ENCODE data around the gene ANXA7.
"Not testable (repeated sequence)": the region's sequence is repeated elsewhere in the genome, so short reads cannot be mapped to it uniquely, and the experiment has no call there.

Gene ANXA7

GRCh38 chr10:73339436-73339835, 74.4 kb downstream of the ANXA7 start:
- no peaks in the 10 kb centered on the region for H3K27me3 ChIP-seq (ENCODE audit: control insufficient read depth, insufficient read depth, low read length)
- no peak overlapping the region for H3K9ac ChIP-seq (ENCODE audit: low read length)
- H3K4me3 ChIP-seq (ENCODE audit: low read depth, low read length) = no peak overlapping the region
- H3K4me1 ChIP-seq (ENCODE audit: control insufficient read depth, insufficient read depth, low read length) = no peaks in the 10 kb centered on the region
- H3K27ac ChIP-seq (ENCODE audit: low read depth, low read length) = no peak overlapping the region
- H3K36me3 ChIP-seq (ENCODE audit: control insufficient read depth, insufficient read depth, low read length) = no peaks in the 10 kb centered on the region
- H3K9me3 ChIP-seq (ENCODE audit: control insufficient read depth, insufficient read depth, low read depth, low read length) = no peaks in the 10 kb centered on the region; the same call in 1 of the 2 replicates

- no peak overlapping the region for H3K4me3 ChIP-seq (ENCODE audit: low read depth, low read length)
- no peaks in the 10 kb centered on the region; the same call in 1 of the 2 replicates for H3K9me3 ChIP-seq (ENCODE audit: control insufficient read depth, insufficient read depth, low read depth, low read length)
- H3K4me1 ChIP-seq (ENCODE audit: control insufficient read depth, insufficient read depth, low read length) = no peaks in the 10 kb centered on the region
- H3K9ac ChIP-seq (ENCODE audit: low read length) = no peak overlapping the region
- no peak overlapping the region for H3K27ac ChIP-seq (ENCODE audit: low read depth, low read length)
- no peaks in the 10 kb centered on the region for H3K36me3 ChIP-seq (ENCODE audit: control insufficient read depth, insufficient read depth, low read length)
- no peaks in the 10 kb centered on the region for H3K27me3 ChIP-seq (ENCODE audit: control insufficient read depth, insufficient read depth, low read length)
Measured at GRCh38 chr10:73338801-73339368, 75.0 kb downstream of the ANXA7 start.

GRCh38 chr10:73333202-73333601, 80.7 kb downstream of the ANXA7 start:
- H3K36me3 ChIP-seq (ENCODE audit: control insufficient read depth, insufficient read depth, low read length) = no peaks in the 10 kb centered on the region
- H3K27ac ChIP-seq (ENCODE audit: low read depth, low read length) = no peak overlapping the region
- H3K9me3 ChIP-seq (ENCODE audit: control insufficient read depth, insufficient read depth, low read depth, low read length) = no peaks in the 10 kb centered on the region
- no peak overlapping the region for H3K9ac ChIP-seq (ENCODE audit: low read length)
- H3K27me3 ChIP-seq (ENCODE audit: control insufficient read depth, insufficient read depth, low read length) = no peaks in the 10 kb centered on the region
- H3K4me3 ChIP-seq (ENCODE audit: low read depth, low read length) = no peak overlapping the region
- H3K4me1 ChIP-seq (ENCODE audit: control insufficient read depth, insufficient read depth, low read length) = no peaks in the 10 kb centered on the region

- Histone ChIP-seq H3K27me3 (ENCODE audit: control insufficient read depth, insufficient read depth, low read length) (no peaks in the 10 kb centered on the region), H3K4me3 (ENCODE audit: low read depth, low read length) (no peak overlapping the region), H3K36me3 (ENCODE audit: control insufficient read depth, insufficient read depth, low read length) (no peaks in the 10 kb centered on the region), H3K27ac (ENCODE audit: low read depth, low read length) (no peak overlapping the region), H3K9ac (ENCODE audit: low read length) (no peak overlapping the region), H3K9me3 (ENCODE audit: control insufficient read depth, insufficient read depth, low read depth, low read length) (no peaks in the 10 kb centered on the region), H3K4me1 (ENCODE audit: control insufficient read depth, insufficient read depth, low read length) (no peaks in the 10 kb centered on the region)
Measured at GRCh38 chr10:73332379-73332778, 81.5 kb downstream of the ANXA7 start.

GRCh38 chr10:73328523-73328922, 85.3 kb downstream of the ANXA7 start:
- H3K9me3 ChIP-seq (ENCODE audit: control insufficient read depth, insufficient read depth, low read depth, low read length); H3K9ac ChIP-seq (ENCODE audit: low read length); H3K36me3 ChIP-seq (ENCODE audit: control insufficient read depth, insufficient read depth, low read length); H3K27me3 ChIP-seq (ENCODE audit: control insufficient read depth, insufficient read depth, low read length); H3K27ac ChIP-seq (ENCODE audit: low read depth, low read length); H3K4me3 ChIP-seq (ENCODE audit: low read depth, low read length); H3K4me1 ChIP-seq (ENCODE audit: control insufficient read depth, insufficient read depth, low read length): not testable (repeated sequence)

- not testable (repeated sequence) for H3K4me1 ChIP-seq (ENCODE audit: control insufficient read depth, insufficient read depth, low read length); H3K27me3 ChIP-seq (ENCODE audit: control insufficient read depth, insufficient read depth, low read length); H3K9ac ChIP-seq (ENCODE audit: low read length); H3K36me3 ChIP-seq (ENCODE audit: control insufficient read depth, insufficient read depth, low read length); H3K4me3 ChIP-seq (ENCODE audit: low read depth, low read length); H3K27ac ChIP-seq (ENCODE audit: low read depth, low read length)
- peaks cover 14% of the 10 kb centered on the region for H3K9me3 ChIP-seq (ENCODE audit: control insufficient read depth, insufficient read depth, low read depth, low read length)
Measured at GRCh38 chr10:73325290-73325689, 88.6 kb downstream of the ANXA7 start.
